Measurements from ENCODE around the gene NOG.

The NOG gene

GRCh38 chr17:56597495-56597990 is 4.0 kb downstream of the NOG start:
- DNase-seq: peak in 1 of 2 experiments; percentile 29

DNA sequence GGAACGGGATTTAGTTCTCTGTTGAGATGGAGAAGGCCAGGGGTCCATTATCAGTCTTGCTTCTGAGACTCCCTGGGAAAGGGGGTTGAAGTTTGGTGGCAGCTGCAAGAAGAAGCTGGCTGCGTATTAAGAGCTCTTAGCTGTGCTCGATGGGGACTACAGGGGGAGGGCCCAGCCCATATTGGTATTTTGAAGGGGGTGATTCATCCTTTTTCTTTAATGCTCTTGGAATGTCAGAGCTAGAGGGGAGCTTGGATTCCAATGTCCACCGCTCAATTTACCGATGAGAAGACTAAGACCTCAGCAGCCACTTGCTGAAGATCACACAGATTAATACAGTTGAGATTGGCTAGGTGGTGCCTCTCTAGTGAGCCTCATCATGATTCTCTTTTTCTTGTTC is 5.0 kb downstream of the NOG start:
- no peak for DNase-seq

DNA sequence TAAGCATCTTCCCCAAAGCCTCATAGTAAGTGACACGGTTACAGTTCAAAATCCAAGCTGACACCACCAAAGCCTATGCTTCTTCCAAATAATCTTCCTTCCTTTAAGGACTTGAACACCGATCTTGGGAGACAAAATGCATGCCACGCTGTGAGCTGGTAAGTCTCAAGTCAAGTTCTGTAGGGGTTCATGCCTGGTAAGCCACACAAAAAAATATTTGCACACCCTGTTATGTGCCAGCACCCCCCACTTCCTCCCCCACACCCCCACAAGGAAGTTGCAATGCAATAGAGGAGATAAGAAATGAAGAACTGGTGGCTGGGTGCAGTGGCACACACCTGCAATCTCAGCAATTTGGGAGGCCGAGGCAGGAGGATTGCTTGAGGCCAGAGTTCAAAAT is 5.6 kb downstream of the NOG start:
- DNase-seq: no peak

DNA sequence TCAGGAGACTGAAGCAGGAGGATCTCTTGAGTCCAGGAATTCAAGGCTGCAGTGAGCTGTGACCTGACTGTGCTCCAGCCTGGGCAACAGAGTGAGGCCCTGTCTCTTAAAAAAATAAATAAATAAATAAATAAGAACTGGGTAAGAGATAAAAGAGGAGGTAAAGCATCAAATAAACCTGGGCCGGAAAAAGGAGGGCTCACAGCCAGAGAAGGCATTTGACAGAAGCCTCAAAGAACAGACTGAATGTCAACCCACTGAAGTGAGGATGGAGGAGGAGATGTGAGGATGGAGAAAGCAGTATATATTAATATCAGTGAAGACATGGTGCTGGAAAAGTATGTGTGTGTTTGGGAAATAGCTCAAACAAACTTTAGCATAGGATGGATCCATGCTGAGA is 6.1 kb downstream of the NOG start:
- DNase-seq: no peak

DNA sequence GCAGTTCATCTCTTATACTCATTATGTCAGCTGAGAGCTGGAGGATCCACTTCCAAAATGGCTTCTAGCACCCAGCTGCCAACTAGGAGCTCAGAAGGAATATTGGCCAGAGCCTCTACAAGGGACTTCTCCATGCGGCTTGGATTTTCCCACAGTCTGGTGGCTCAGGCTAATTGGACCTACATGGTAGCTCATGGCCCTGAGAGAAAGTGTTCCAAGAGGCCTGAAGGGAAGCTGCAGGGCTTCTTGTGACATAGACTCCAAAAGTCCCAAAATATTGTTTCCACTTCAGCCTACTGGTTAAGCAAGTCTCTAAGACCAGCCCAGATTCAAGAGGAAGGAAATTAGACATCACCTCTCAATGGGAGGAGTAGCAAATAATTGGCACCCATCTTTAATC is 6.8 kb downstream of the NOG start:
- DNase-seq: no peak

DNA sequence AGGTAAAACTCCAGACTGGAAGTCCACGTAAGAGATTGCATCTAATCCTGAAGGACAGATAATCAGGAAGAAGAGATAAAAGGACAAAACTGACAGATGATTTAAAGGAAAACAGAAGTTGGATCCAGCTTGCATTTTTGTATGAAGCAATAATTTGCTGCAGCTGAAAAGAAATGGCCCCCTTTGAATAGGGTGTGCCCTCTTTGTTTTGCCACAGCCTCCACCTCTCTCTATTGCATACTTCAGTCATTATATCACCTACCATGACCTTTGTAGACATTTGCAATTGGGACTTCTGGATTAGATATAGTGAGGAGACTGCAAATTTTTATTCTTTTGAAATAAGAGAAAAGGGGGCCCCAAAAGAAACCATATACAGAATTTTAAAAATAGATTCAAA is 8.1 kb downstream of the NOG start:
- no peak for DNase-seq

DNA sequence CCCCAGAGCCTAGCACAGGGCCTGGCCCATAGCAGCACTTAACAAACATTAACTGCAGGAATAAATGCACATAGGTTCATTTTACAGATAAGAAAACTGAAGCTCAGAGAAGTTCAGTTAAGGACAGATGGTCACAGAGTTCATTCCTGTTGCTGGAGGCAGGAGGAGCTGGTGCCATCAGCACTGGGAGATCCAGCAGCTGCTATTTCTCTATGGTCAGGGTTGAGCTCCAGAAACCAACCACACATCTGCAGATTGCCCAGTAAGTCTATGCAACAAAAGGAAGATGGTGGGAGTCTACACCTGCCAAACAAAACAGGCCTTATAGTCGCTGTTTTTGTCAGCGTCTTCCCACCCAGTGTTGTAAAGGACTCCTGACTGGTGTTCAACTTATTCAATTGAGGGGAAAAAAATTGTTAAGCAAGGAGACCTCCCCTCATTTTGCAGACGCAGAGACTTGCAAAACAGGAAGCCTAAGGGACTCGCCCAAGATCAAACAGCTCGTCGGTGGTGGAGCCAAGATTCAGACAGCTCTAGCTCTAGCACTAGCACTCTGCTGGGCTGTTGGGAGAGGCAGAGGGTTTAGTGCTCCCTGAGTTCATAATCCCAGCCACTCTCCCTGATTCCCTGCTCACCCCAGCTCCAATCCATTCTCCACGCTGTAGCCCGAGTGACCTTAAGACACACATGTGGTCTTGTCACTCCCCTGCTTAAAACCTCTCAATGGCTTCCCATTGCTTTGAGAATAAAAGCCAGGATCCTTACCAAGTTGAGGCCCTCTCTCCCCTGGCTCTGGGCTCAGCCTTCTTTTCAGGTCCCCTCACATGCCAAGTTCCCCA is 9.0 kb downstream of the NOG start:
- DNase-seq: peak in 1 of 2 experiments; percentile 18

GRCh38 chr17:56603486-56604238 is 10.2 kb downstream of the NOG start:
- no peak for DNase-seq

DNA sequence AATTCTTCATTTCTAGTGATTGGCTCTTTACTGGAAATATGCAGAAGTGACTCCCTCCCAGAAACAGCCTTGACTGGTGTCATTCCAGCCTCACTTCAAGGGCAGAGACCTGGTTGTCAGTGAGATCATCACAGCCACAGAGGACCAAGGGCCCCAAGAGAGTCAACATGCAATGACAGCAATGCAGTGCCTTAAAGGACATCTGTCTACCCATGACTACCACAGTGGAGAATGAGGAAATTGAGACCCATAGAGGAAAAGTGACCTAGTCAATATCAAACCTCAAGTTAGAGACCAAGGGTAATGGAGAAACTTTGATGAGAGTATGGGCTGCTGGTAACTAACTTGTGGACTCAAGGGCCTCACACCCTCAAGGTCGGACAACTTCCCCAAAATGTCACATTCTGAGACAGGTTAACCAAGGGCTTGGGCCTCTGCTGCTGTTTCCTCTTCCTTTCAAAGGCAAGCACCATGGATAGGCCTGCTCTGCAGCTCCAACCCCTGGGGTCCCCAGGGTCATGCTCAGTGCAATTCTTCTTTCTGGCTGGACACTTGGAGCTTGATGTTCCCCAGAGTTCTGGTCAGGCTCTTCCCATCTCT is 11.3 kb downstream of the NOG start:
- DNase-seq: no peak

DNA sequence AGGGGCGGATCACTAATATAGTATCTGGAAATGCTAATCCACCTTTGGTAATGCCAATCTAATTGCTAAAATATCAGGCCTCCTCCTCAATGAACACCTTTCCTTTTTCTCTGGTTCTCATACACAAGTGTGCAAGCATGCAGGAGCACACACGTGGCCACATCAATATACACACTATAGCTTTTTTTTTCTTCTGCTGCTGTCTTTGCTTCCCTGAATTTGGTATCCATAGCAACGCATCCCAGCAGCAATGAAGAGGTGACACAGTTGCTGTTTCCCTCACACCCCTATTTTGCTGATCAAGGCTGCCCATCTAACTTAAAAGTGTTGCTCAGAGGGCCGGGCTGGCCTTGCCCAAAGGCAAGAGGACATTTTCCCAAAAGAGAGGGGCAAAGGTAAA is 15.4 kb downstream of the NOG start:
- DNase-seq: no peak

GRCh38 chr17:56610321-56610720 is 16.8 kb downstream of the NOG start:
- DNase-seq: no peak

DNA sequence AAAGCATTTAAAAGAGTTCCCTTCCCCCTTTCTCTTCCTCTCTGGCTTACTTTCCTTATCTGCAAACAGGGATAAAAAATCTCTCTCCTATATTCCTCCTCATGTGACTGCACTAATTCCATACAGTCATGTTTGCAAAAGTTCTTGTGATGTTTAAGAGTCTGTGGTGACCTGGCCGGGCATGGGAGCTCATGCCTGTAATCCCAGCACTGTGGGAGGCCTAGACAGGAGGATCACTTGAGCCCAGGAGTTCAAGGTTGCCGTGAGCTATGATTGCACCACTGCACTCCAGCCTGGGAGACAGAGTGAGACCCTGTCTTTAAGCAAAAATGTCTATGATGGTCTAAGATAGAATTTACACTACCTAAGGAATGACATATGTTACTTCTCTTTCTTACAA is 19.6 kb downstream of the NOG start:
- no peak for DNase-seq

GRCh38 chr17:56614522-56614921 is 21.0 kb downstream of the NOG start:
- DNase-seq: no peak

DNA sequence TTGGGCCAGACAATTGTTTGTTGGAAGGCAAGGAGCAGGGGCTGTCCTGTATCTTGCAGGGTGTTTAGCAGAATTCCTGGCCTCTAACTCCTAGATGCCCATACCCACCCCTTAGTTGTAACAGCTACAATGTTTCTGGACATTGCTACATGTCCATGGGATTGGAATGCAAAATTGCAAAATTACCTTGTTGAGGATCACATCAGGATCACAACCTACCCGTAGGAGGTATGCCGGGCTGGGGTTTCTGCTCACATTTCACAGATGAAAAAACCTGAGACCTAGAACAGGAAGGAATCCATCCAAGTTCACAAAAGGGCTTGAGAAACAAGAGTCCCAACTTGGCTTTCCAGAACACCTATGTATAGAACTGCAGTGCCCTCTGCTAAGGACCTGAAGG is 22.7 kb downstream of the NOG start:
- no peak for DNase-seq

DNA sequence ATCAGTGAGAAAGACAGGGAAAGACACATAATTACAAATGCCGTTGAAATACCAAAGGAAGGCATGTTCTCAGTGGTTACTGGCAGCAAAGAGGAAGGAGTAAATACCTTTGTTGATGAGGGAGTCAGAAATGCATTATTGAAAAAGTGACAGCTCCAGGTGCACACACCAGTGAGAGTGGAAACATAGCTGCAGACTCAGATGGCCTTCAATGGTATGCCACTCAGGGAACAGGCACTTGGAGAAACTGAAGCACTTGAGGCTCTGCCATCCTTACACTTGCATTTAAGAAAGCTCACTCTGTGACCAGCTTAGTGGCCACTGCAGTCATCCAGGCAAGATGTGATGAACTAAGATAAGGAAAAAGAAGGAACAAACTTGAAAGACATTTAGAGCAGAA is 29.9 kb downstream of the NOG start:
- no peak for DNase-seq

DNA sequence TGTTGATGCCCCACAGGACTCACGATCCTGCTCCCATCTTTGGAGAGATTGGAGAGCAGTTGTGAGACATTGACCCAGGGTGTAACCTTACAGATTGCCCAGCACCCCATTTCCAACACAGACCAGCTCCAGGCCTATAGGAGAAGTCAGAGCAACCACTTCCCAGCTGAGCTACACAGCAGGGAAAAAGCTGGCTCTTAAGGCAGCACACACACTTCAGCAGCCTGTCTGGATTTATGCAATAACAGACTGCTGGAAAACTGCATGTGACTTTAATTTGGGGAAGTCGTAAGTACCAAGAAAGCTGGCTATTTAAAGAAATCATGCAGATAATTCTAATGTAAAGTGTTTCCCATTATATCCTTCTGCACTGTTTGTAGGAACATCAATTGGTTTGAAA is 30.8 kb downstream of the NOG start:
- no peak for DNase-seq

- DNase-seq: no peak
These were observed 31.4 kb downstream of the NOG start for GRCh38 chr17:56624912-56625311.

- DNase-seq: peak in 1 of 2 experiments; percentile 21
These were observed 36.1 kb downstream of the NOG start for GRCh38 chr17:56629531-56630075.

DNA sequence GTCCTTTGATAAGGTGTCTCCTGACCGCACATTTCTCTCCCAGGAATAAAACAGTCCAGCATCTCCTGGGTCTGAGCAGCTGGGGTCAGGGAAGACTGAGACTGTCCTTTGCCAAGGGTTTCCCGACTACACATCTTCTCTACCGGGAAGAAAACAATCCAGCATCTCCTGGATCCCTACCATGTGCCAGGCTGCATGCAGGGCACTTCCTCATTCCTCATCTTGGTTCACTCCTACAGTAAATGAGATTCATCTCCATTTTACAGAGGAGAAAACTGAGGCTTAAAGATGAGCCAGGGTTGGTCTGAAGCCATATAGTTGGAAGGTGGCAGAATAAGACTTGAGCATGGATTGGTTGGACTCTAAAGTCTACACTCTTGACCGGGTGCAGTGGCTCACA is 36.7 kb downstream of the NOG start:
- no peak for DNase-seq

DNA sequence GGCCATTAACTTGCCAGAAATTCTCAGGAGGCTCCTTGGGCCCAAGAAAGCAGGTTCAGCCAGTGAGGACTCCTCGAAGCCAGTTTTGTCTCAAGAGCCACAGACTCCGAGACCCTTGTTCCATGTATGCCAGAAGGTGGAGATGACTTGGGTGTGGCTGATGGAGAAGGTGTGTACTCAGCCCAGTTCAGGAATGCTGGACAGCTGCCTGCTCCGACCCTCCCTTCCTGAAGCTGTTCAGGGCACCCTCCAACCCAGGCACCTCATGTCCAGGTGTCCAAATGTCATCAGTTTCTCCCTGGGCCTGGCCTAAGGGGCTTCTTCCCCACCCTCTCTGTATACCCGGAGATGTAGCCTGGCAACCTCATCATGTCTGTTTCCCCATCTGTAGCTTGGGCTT is 40.2 kb downstream of the NOG start:
- no peak for DNase-seq

DNA sequence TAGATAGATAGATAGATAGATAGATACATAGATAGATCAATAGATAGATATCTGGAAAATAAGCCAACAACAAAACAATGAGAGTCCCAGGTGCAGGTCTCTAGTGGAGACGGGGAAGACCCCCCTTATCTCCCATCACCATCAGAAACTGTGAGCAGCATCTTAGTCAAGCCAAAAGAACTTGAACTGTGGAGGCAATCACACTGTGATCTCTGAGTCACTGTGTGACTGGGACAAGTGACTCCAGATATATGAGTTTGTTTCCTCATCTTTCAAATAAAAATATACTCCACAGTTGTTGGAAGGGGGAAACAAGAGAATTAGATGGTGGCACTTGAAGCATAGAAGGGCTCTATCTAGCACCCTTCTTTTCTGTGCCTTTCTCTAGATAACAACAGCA is 42.1 kb downstream of the NOG start:
- DNase-seq: no peak

GRCh38 chr17:56636265-56636664 is 42.8 kb downstream of the NOG start:
- DNase-seq: no peak

- no peak for DNase-seq
These were observed 43.8 kb downstream of the NOG start for GRCh38 chr17:56637254-56637653.

Measured in activated T-cell treated with anti-CD3 and anti-CD28 coated beads, Interleukin-2, amount 50 U/mL, for 48 hours (primary cell).